GM19099 (cell line): ENCODE results near the gene CNTN2.

Experiments
- POLR2A ChIP-seq: IDR thresholded peaks from 3 replicates; pipeline ENCODE4 v1.6.1; 2011; ENCODE audit warnings: low read depth; ENCODE audit not compliant: insufficient read length; ENCODE audit errors: extremely low read depth

CNTN2 gene

DNA sequence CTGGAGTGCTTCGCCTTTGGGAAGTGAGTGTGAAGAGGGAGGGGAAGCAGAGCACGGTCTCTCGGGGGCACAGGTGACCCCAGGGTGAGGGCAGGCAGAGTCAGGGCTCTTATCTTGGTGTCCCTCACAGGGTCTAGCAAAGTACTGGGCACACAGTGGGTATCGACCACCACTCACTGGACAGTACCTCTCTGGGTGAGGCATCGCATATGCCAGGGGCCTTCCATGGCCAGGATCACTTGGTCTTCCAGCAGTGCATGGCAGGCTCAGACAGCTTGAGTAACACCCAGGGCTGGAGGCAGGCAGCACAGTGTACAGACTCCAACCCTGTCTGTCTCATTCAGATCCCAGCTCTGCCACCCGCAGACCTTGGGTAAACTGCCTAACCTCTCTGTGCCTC lies 16.6 kb downstream of the CNTN2 start:
- no peak for TF ChIP-seq POLR2A

GRCh38 chr1:205060746-205061145 lies 17.7 kb downstream of the CNTN2 start:
- no peak for TF ChIP-seq POLR2A

DNA sequence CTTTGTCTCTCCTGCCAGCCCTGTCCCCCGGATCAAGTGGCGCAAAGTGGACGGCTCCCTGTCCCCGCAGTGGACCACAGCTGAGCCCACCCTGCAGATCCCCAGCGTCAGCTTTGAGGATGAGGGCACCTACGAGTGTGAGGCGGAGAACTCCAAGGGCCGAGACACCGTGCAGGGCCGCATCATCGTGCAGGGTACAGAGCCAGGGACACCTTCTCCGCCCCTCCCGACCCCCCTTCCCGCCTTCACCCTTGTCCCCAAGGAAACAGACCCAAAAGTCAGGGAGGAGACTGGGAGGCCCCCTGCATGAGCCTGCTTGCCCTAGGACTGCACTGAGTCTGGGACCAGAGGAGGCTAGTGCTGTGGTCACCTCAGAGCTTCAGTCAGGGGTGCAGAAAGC lies 18.2 kb downstream of the CNTN2 start:
- TF ChIP-seq POLR2A, result no peak

DNA sequence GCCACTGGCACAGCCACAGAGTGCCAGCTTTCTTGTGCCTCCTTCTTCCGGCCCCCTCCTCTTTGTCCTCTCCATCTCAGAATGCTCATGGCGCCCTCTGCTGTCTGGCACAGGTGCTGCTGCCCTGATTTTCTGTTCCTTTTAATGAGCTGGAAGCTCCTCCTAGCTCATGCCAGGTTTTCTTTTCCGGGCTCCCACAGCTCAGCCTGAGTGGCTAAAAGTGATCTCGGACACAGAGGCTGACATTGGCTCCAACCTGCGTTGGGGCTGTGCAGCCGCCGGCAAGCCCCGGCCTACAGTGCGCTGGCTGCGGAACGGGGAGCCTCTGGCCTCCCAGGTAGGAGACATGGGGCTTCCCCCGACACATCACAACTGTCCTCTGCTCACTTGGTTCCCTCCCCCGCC lies 18.7 kb downstream of the CNTN2 start:
- TF ChIP-seq POLR2A, result no peak

GRCh38 chr1:205062319-205062718 lies 19.3 kb downstream of the CNTN2 start:
- TF ChIP-seq POLR2A, result no peak

DNA sequence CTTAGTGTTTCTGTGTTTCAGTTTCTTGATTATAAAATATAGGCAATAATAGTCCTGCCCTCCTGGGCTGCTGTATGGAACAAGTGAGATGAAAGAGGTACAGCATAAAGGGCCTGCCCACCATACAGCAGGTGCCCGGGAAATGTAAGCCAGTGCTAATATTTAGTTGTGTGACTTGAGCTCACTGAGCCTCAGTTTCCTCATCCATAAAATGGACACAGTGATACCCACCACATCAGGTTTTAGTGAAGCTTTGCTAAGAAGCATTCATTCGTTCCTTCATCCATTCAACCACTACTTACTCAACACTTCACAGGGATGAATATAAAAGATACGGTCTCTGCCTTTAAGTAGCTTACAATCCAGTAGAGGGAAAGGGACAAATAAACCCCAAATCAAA lies 19.9 kb downstream of the CNTN2 start:
- TF ChIP-seq POLR2A, result no peak

- no peak for TF ChIP-seq POLR2A
Observed at GRCh38 chr1:205064301-205064700, 21.3 kb downstream of the CNTN2 start.

DNA sequence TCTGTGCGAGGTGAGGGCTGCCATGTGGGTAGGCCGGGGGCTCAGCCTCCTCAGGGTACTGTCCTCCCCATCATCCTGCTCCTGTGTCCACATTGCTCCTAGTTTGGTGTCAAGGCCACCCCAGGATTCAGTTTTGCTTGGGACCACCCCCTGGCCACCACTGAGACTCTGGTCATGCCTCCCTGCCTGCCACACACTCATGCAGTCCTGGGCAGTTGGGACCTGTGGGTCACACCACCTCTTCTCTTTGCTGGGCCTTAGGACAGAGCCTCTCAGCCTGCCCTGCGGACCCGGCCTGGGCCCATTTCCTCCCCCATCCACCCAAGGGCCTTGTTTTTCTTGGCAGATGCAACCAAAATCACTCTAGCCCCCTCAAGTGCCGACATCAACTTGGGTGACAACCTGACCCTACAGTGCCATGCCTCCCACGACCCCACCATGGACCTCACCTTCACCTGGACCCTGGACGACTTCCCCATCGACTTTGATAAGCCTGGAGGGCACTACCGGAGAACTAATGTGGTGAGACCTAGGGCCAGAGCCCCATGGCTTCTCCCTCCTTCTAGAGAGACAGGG lies 21.8 kb downstream of the CNTN2 start:
- TF ChIP-seq POLR2A, result no peak

GRCh38 chr1:205065666-205066065 lies 22.7 kb downstream of the CNTN2 start:
- no peak for TF ChIP-seq POLR2A

DNA sequence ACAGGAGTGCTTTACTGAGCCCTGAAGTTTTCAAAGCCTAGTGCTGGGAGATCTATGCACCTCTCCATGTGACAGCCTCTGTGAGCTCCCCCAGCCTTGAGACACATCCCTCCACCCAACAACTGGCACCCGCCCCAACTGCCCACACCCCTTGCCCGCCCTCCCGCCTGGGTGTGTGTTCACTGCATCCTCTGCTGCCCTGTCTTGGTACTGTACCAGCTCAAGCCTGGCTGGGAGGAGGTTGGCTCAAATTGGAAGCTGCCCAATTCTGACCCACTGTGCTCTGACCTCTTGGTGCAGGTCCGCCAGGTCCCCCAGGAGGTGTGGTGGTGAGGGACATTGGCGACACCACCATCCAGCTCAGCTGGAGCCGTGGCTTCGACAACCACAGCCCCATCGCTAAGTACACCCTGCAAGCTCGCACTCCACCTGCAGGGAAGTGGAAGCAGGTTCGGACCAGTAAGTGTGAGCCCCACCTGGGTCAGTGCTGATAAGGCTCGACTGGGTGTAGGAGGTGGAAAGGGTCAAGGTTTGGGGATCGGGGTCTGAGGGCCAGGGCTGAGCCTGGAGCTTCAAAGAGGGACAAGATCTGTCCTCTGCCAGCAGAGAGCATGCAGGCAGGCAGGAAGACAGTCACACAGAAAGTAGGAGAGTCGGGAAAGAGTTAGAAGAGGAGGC lies 23.3 kb downstream of the CNTN2 start:
- TF ChIP-seq POLR2A, result no peak

DNA sequence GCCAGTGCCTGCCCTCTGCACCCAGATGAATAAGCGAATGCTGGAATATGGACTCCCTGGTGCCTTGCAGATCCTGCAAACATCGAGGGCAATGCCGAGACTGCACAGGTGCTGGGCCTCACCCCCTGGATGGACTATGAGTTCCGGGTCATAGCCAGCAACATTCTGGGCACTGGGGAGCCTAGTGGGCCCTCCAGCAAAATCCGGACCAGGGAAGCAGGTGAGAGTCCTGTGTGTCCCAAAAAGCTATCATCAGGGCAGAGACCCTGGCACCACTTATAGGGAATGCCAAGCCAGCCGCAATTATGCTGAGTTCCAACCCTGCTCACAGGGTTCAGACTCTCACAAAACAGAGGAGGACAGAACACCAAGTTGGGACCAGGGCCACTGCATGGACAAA lies 24.0 kb downstream of the CNTN2 start:
- no peak for TF ChIP-seq POLR2A

DNA sequence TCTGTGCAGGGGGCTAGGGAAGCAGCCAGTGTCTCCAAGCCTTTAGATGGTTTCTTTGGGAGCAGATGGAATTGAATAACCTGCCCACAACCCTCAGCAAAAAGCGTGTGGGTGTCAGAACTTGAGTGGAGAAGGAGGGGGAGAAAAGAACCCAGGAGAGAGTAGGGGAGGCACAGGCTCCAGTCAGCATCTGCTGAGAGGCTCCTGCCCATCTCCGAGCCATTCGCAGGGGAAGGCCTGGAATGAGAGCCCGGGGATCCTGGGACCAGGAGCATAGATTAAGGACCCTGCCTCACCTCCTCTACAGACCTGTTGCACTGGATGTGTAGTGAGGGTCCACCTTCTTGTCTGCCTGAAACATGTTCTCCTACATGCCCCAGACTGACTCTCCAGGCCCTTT lies 25.0 kb downstream of the CNTN2 start:
- TF ChIP-seq POLR2A, result no peak

DNA sequence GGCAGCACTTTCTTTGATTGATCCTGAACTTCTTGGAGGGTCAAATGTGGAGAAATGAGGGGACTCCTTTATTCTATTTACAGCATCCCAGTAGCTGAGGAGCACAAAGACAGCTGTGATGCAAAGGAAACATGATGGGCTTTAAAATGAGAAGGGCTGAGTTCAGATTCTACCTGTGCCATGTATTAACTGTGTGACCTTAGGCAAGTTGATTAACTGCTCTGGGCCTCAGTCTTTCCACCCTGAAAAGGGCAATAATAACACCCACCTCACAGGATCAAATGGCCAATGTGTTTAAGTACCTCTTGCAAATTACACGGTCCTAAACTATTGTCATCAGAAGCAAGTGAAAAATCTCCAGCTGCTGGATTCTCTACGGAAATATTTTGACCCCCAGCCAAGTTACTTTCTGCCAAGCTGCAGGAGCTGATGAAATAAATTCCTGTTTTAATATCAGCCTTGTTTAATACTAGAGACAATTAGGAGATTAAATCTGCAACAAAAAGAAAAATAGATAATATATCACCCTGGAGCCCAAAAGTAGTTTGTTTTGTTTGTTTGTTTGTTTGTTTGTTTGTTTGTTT lies 25.5 kb downstream of the CNTN2 start:
- TF ChIP-seq POLR2A, result no peak

DNA sequence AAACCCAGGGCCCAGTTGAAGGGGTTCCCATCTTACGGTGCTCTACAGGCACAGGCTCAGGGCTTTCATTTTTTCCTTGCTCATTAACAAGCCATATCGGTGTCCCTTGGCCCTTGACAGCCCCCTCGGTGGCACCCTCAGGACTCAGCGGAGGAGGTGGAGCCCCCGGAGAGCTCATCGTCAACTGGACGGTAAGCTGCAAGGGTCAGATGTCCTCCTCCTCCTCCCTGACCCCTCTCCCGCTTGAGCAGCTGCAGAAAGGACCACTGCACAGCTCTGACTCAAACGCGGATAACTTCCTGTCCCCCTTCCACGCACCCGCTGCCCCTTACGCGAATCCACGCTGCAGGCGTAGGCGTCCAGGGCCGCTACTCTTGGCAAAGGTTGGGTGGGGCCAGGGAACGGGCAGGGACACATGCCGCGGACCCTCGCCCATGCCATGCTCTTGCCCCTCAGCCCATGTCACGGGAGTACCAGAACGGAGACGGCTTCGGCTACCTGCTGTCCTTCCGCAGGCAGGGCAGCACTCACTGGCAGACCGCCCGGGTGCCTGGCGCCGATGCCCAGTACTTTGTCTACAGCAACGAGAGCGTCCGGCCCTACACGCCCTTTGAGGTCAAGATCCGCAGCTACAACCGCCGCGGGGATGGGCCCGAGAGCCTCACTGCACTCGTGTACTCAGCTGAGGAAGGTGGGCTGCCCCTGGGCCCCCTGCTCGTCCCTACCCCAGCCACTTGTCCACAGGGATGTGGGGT lies 26.5 kb downstream of the CNTN2 start:
- no peak for TF ChIP-seq POLR2A

- TF ChIP-seq POLR2A, result no peak
Observed at GRCh38 chr1:205071028-205071409, 28.0 kb downstream of the CNTN2 start.

DNA sequence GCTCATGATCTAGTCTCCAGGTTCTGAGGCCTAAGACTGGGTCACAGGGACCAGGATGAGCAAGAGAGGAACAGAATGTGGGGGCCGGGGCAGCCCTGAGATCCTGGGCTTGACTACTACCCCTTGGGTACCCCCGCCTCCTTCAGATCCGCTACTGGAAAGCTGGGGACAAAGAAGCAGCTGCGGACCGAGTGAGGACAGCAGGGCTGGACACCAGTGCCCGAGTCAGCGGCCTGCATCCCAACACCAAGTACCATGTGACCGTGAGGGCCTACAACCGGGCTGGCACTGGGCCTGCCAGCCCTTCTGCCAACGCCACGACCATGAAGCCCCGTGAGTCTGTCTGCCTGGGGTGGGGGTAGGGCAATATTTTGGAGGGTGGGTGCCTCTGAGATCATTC lies 28.8 kb downstream of the CNTN2 start:
- TF ChIP-seq POLR2A, result no peak

- TF ChIP-seq POLR2A, result no peak
Observed at GRCh38 chr1:205072286-205072685, 29.3 kb downstream of the CNTN2 start.

- no peak for TF ChIP-seq POLR2A
Observed at GRCh38 chr1:205072881-205073280, 29.9 kb downstream of the CNTN2 start.
